ENCODE data around the gene SPINT1. TPM values are rescaled to one million over a fixed set of nuclear protein-coding genes. Genes with fewer than 3 reads are reported as not detected.

Gene SPINT1
- total RNA-seq, 2 experiments from 2014 or later, result 6.6 to 7.3 TPM

DNA sequence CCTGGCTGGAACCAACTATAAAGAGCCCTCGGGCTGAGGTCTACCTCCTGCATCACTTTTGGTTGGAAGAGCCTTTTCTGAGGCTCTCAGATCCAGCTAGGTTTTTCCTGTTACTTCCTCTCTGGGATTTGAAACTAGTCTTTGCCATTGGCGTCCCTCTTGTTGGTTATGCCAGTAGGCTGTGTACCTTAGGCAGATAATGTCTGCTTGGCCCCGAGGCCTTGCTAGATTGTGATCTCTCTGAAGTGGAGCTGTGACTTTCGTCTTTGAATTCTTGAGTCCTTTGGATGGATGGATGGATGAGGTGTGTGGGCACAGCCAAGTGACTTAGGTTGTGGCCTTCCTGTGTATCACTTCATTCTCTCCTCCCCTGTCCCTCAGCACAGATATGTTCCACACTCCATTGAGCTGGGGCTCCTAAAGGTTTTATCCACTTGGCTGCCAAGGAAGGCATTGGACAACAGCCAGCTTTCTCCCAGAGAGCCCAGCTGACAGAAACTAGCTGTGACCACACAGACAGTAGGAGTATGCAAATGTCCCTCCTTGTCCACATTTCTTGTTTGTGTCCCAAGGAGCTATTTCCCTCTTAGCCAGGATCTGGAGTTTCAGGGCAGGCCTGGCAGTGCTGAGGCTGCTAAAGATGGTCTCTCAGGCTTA, 28.7 kb upstream of the SPINT1 start:
- no peak for ATAC-seq (ENCODE audit: low read depth)
- H3K9me3 Mint-ChIP-seq, result no peaks in the 10 kb centered on the region
- peaks cover 2% of the 10 kb centered on the region for H3K4me1 Mint-ChIP-seq
- no peaks in the 10 kb centered on the region for H3K27me3 Mint-ChIP-seq
- POLR2A ChIA-PET, result interaction anchor here (0.9 kb wide), 1 partner anchor 8 kb away, joined by 3 read pairs; the partner anchor contains the start of genes DNAJC17 and ZFYVE19
- H3K27ac Mint-ChIP-seq, result no peak overlapping the region
- no peak overlapping the region for H3K4me3 Mint-ChIP-seq
- peaks cover 9% of the 10 kb centered on the region for H3K36me3 Mint-ChIP-seq
- DNase-seq, result no peak

DNA sequence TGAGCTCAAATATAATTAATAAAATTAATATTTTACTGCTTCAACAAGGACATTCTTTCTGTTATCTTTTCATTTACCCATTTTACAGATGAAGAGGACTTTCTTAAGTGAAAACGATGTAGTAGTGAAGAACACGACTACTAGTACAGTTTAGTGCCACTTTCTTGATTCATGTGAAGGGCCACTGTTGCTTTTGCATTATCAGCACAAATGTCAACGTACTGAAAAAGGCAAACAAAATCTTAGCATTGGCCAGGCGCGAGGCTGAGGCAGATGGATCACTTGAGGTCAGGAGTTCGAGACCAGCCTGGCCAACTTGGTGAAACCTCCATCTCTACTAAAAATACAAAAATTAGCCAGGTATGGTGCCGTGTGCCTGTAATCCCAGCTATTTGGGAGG, 24.8 kb upstream of the SPINT1 start:
- H3K9me3 Mint-ChIP-seq, result no peaks in the 10 kb centered on the region
- H3K36me3 Mint-ChIP-seq, result peaks cover 4% of the 10 kb centered on the region
- peaks cover 5% of the 10 kb centered on the region for H3K4me1 Mint-ChIP-seq
- H3K4me3 Mint-ChIP-seq, result no peak overlapping the region
- POLR2A ChIA-PET, result no interaction called here
- DNase-seq (no peak), ATAC-seq (ENCODE audit: low read depth) (no peak)
- H3K27ac Mint-ChIP-seq, result no peak overlapping the region
- H3K27me3 Mint-ChIP-seq, result peaks cover 6% of the 10 kb centered on the region

DNA sequence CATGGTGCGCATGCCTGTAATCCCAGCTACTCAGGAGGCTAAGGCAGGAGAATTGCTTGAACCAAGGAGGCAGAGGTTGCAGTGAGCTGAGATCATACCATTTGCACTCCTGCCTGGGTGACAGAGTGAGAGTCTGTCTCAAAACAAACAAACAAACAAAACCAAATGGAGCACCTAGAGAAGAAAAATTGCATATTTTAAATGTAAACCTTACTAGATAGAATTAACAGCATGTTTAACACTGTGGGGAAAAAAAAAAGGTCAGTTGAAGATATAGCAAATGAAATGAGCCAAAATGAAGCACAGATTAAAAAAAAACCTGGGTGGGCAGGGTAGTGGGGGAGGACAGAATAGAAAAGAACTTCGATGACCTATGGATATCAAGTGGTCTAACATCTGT, 22.7 kb upstream of the SPINT1 start:
- Mint-ChIP-seq H3K4me3 (no peak overlapping the region), H3K4me1 (peaks cover 5% of the 10 kb centered on the region), H3K36me3 (no peaks in the 10 kb centered on the region), H3K27ac (no peak overlapping the region), H3K27me3 (peaks cover 11% of the 10 kb centered on the region), H3K9me3 (no peaks in the 10 kb centered on the region)
- ATAC-seq (ENCODE audit: low read depth), result no peak
- no peak for DNase-seq
- POLR2A ChIA-PET, result no interaction called here

DNA sequence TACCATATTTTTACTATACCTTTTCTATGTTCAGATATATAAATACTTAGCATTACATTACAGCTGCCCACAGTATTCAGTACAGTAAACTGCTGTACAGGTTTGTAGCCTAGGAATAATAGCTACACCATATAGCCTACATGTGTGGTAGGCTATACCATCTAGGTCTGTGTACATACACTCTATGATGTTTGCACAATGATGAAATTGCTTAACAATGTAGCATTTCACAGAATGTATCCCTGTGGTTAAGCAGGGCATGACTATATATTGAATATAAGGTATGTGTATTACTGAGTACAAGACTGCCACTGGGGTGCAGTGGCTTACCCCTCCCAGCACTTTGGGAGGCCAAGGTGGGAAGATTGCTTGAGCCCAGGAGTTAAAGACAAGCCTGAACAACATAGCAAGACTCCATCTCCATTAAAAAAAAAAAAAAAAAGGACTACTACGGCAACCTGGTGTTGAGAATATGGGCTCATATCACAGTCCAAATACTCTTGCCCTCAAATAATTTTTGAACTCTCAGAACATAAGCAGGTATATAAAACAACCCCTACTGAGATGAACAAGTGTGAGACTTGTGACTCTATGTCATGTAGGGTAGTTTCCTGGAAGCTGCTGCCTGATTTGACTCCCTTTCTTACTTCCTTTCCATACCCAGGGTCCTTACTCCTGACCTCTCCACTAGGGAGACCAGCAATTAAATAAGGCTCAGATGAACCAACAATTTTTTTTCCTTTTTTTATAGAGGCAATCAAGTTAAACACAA, 20.1 kb upstream of the SPINT1 start:
- no peak for DNase-seq
- Mint-ChIP-seq H3K4me3 (no peak overlapping the region), H3K9me3 (no peaks in the 10 kb centered on the region), H3K36me3 (no peaks in the 10 kb centered on the region), H3K4me1 (peaks cover 2% of the 10 kb centered on the region), H3K27me3 (peaks cover 21% of the 10 kb centered on the region), H3K27ac (no peak overlapping the region)
- POLR2A ChIA-PET, result no interaction called here
- no peak for ATAC-seq (ENCODE audit: low read depth)

DNA sequence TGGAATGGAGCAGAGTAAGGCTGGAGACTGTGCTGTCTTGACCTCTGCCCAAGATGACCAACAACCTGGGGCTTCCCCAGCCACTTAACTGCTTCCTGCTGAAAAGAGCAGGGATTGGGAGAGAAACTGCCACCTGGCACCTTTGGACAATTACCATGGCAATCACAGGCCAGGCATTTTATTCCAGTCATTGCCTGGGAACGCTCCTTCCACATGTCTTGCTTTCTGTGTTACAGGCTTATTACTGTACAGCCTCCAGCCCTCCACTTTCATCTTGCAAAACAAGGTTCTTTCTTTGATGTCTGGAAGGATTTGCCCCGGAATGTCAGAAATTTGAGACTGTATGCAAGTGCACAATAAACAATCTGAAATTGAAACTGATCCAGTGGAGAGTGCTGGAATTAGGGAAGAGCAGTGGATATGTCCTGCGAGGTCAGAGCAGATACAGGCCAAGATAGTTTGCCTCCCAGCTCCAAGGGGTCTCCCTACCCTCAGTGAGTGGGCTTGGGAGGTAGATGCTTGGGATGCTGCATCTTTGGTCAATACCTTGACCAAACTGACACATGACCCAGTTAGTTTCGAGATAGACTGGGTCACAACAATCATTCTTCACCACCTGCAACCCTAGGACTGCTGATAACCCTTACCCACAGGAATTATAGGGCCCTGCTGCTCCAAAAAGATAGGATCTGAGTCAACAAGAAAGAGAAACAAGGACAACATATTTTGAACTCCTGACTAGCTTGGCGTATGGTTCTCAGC, 18.0 kb upstream of the SPINT1 start:
- ATAC-seq (ENCODE audit: low read depth) (no peak), DNase-seq (no peak)
- no peak overlapping the region for H3K27ac Mint-ChIP-seq
- peaks cover 21% of the 10 kb centered on the region for H3K27me3 Mint-ChIP-seq
- POLR2A ChIA-PET, result no interaction called here
- no peak overlapping the region for H3K4me3 Mint-ChIP-seq
- no peaks in the 10 kb centered on the region for H3K36me3 Mint-ChIP-seq
- H3K4me1 Mint-ChIP-seq, result peaks cover 2% of the 10 kb centered on the region
- H3K9me3 Mint-ChIP-seq, result no peaks in the 10 kb centered on the region

DNA sequence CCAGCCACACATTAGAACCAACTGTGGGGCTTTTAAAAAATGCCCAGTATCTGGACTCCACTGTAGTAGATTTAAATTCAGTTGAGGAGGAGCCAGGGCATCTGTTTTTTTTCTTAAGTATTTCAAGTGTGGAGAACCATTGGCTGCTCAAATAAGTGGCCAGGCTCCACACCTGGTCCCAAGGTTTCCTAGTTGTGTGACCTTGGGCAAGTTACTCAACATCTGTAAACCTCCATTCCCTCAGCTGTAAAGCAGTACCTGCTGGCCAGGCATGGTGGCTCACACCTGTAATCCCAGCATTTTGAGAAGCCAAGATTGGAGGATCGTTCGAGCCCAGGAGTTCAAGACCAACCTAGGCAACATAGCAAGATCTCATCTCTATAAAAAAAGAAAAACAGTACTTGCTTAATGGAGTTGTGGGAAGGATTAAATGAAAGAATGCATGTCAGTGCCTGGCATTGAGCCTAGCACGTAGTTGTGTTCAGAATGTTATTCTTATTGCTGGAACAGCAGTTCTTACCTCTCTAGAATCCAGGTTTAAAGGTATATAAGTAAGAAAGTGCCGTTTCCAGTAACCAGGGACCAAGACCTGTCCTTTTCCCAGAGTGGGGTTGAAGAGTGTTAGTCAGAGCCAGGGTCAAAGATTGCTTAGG, 17.3 kb upstream of the SPINT1 start:
- no peaks in the 10 kb centered on the region for H3K9me3 Mint-ChIP-seq
- peaks cover 2% of the 10 kb centered on the region for H3K4me1 Mint-ChIP-seq
- H3K4me3 Mint-ChIP-seq, result no peak overlapping the region
- ATAC-seq (ENCODE audit: low read depth) (no peak), DNase-seq (no peak)
- peaks cover 19% of the 10 kb centered on the region for H3K27me3 Mint-ChIP-seq
- H3K27ac Mint-ChIP-seq, result no peak overlapping the region
- POLR2A ChIA-PET, result no interaction called here
- H3K36me3 Mint-ChIP-seq, result no peaks in the 10 kb centered on the region

DNA sequence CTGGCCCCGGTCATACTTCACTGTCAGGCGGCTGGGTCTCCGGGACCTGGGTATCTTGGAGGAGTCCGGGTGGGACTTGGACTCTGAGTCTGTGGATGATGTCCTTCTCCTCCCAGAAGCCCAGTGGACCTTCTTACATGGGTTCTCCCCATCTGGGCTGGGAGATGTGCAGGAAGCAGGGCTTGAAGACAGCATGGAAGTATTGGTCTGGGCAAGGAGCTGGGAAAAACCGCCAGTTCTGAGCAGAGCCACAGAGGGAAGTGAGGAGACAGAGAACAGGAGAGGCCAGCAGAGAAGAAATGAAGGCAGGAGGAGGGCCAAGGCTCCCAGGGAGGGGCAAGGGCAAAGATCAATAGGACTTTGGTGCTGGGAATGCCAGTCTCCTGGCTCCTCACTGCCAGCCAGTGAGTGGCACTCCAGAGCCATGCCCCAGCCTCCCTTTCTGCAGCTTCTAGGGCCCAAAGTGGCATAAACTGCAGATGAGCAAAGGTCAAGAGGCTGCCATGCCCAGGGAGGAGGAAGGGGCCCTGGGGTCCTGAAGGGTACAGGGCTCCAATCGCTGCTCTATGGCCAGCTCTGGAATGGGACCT, 15.3 kb upstream of the SPINT1 start, which contains the start of gene PPP1R14D:
TSS of gene PPP1R14D (minus strand) at position 262 of the 590 bp plus-strand sequence. CDS start at position 195, 67 bp downstream.
- Mint-ChIP-seq H3K27me3 (peaks cover 18% of the 10 kb centered on the region), H3K36me3 (no peaks in the 10 kb centered on the region), H3K4me1 (peaks cover 2% of the 10 kb centered on the region), H3K27ac (no peak within 1 kb of the TSS), H3K4me3 (no peak within 1 kb of the TSS), H3K9me3 (no peaks in the 10 kb centered on the region)
- POLR2A ChIA-PET, result interaction anchor here (1.6 kb wide), 1 partner anchor 15 kb away, joined by 4 read pairs; no protein-coding TSS in a partner anchor
- DNase-seq, result no peak
- ATAC-seq (ENCODE audit: low read depth), result no peak

DNA sequence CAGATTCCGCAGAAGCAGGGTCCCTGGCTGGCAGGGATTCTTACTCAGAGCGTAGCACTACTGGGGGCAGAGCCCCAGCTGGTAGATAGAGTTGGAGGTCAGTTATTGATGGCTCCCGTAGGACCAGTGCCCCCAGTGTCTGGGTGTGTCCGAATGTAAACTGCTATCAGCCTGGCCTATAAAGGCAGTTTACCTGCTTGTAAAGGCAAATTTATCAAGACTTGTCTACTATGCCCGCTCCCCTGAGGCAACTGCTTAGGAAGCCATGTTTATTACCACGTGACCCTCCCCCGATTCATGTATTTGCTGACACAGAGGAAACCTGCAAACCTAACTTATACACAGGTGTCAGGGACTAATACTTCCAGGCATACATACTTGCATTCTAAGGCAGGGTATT, 14.7 kb upstream of the SPINT1 start:
- H3K27ac Mint-ChIP-seq, result no peak overlapping the region
- no peaks in the 10 kb centered on the region for H3K9me3 Mint-ChIP-seq
- ATAC-seq (ENCODE audit: low read depth) (no peak), DNase-seq (no peak)
- H3K4me1 Mint-ChIP-seq, result no peaks in the 10 kb centered on the region
- no peaks in the 10 kb centered on the region for H3K36me3 Mint-ChIP-seq
- POLR2A ChIA-PET, result no interaction called here
- no peak overlapping the region for H3K4me3 Mint-ChIP-seq
- H3K27me3 Mint-ChIP-seq, result peaks cover 18% of the 10 kb centered on the region

DNA sequence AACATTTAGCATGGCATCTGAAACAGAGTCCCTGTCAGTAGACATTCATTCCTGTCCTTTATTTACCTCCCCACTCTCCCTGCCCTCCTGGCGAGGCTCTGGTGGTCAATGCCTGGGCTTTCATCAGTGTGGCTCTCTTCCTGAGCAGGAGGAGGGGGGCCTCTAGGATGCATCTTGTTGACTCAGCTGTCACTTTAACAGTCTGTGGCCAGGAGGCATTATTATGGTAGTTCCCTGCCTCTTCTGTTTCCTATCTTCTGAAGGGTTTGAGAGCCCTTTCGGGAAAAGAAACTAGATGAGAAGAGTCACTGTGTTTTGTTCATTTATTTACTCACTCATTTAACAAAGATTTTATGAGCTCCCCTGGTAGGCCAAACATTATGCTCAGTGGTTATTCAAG, 13.0 kb upstream of the SPINT1 start:
- Mint-ChIP-seq H3K27ac (no peak overlapping the region), H3K4me3 (no peak overlapping the region), H3K4me1 (no peaks in the 10 kb centered on the region), H3K36me3 (no peaks in the 10 kb centered on the region), H3K9me3 (no peaks in the 10 kb centered on the region), H3K27me3 (peaks cover 13% of the 10 kb centered on the region)
- DNase-seq (no peak), ATAC-seq (ENCODE audit: low read depth) (no peak)
- POLR2A ChIA-PET, result no interaction called here

DNA sequence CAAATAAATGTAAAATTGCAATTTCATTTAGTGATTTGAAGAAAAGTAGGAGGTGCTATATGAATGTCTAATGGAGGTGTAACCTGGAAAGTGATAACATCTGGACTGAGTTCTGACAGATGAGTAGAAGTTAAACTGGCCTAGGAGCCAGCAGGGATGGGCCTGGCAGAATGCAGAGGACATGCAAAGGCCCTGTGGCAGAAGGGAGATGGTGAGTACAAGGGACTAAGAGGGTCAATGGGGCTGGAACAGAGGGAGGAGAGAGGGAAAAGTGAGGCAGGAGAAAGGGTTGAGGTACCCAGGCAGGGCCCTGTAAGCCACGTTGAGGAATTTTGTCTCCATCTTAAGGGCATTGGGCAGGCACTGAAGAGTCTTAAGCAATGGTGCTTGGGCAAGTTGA, 12.0 kb upstream of the SPINT1 start:
- DNase-seq, result no peak
- H3K36me3 Mint-ChIP-seq, result no peaks in the 10 kb centered on the region
- POLR2A ChIA-PET, result no interaction called here
- no peak overlapping the region for H3K27ac Mint-ChIP-seq
- H3K9me3 Mint-ChIP-seq, result no peaks in the 10 kb centered on the region
- ATAC-seq (ENCODE audit: low read depth), result no peak
- H3K4me3 Mint-ChIP-seq, result no peak overlapping the region
- H3K27me3 Mint-ChIP-seq, result peaks cover 8% of the 10 kb centered on the region
- no peaks in the 10 kb centered on the region for H3K4me1 Mint-ChIP-seq

DNA sequence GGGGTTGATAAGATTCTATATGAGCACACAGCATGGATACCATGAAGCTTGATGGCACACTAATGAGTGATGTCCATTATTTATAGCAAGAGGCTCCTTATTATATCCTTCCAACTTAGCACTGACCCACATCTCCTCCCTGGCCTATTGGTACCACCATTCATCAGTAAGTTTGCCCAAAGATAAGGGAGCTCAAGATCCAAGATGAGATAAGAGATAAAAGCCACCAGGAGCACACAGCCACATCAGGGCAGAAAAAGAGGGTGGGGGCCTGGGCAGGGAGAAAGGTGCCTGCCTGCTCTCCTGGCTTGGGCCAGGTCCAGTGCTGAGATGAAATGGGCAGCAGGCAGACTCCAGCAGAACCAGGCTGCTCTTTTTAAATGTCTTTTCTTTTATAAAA, 10.9 kb upstream of the SPINT1 start:
- Mint-ChIP-seq H3K9me3 (no peaks in the 10 kb centered on the region), H3K27me3 (peaks cover 5% of the 10 kb centered on the region), H3K36me3 (no peaks in the 10 kb centered on the region), H3K4me3 (no peak overlapping the region), H3K4me1 (no peaks in the 10 kb centered on the region), H3K27ac (no peak overlapping the region)
- ATAC-seq (ENCODE audit: low read depth) (no peak), DNase-seq (no peak)
- POLR2A ChIA-PET, result no interaction called here

DNA sequence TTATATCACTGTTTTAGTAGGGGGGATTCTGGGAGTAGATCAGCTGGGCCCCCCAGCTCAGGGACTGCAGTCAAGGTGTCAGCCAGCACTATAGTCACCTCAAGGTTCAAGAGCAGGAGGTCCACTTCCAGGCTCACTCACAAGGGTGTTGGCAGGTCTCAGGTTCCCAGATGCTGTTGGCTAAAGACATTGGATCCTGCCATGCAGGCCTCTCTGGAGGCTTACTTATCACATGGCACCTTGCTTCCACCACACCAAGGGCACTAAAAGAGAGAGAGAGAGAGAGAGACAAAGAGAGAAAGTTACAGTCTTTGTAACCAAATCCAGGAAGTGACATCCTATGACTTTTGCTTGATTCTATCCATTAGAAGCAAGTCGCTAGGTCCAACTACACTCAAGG, 7.8 kb upstream of the SPINT1 start:
- DNase-seq, result no peak
- Mint-ChIP-seq H3K36me3 (no peaks in the 10 kb centered on the region), H3K27me3 (peaks cover 5% of the 10 kb centered on the region), H3K4me3 (no peak overlapping the region), H3K27ac (no peak overlapping the region), H3K9me3 (no peaks in the 10 kb centered on the region), H3K4me1 (no peaks in the 10 kb centered on the region)
- no peak for ATAC-seq (ENCODE audit: low read depth)
- POLR2A ChIA-PET, result no interaction called here

DNA sequence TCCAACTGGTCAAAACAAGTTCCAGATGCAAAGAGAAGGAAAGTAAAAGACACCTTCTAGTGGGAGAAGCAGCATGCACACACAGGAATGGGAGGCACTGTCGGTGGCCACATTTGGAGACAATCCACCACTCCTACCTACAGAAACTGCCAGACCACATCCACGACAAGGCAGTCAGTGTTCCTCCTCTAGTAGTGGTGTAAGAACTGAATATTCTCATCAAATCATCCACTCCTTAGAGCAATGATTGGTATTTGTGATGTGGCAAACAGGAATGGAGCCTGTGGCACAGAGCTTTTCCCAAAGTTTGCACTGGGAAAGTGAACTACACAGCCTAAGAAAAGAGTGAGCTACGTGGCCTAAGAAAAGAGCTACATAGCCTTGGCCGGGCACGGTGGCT, 5.1 kb upstream of the SPINT1 start:
- POLR2A ChIA-PET, result no interaction called here
- DNase-seq (no peak), ATAC-seq (ENCODE audit: low read depth) (no peak)

More for the DNA sequence above, 5.1 kb upstream of the SPINT1 start:
- Mint-ChIP-seq H3K9me3 (no peaks in the 10 kb centered on the region), H3K27me3 (peaks cover 23% of the 10 kb centered on the region), H3K4me1 (no peaks in the 10 kb centered on the region), H3K27ac (no peak overlapping the region), H3K4me3 (no peak overlapping the region), H3K36me3 (no peaks in the 10 kb centered on the region)
